HEK293T (cell line): ENCODE data around the gene ESPN.
A peak's percentile ranks its signal among the peaks of the same experiment; 100 is the strongest.
"Not testable (repeated sequence)": the region's sequence is repeated elsewhere in the genome, so short reads cannot be mapped to it uniquely, and the experiment has no call there.

Experiments used
- CTCF ChIA-PET: fragments of 350-600 bp; formaldehyde crosslinking; extraction: SDS; loops from one replicate; lab custom pipeline; 2021; ENCODE audit warnings: antibody characterized with exemption, inconsistent platforms; lab: Yijun Ruan, JAX
- POLR2A ChIA-PET: fragments of 350-600 bp; formaldehyde crosslinking; extraction: SDS; loops from one replicate; lab custom pipeline; 2020; ENCODE audit warnings: antibody characterized with exemption, inconsistent platforms; lab: Yijun Ruan, JAX
- DNase-seq: peaks from one replicate; pipeline ENCODE4 v3.0.0; 2012; ENCODE audit warnings: mixed read lengths; ENCODE audit errors: extremely low spot score
- ARNT ChIP-seq: fragments of 450-650 bp; IDR thresholded peaks from 2 replicates; pipeline ENCODE4 v1.6.1; 2017; ENCODE audit warnings: mild to moderate bottlenecking
- BHLHE40 ChIP-seq: fragments of 450-650 bp; IDR thresholded peaks from 2 replicates; pipeline ENCODE4 v1.6.1; 2016; ENCODE audit warnings: mild to moderate bottlenecking, moderate library complexity, borderline replicate concordance
- CTBP1 ChIP-seq: fragments of 450-650 bp; IDR thresholded peaks from 2 replicates; pipeline ENCODE4 v1.6.1; 2016; ENCODE audit warnings: borderline replicate concordance
- ELF4 ChIP-seq: fragments of 450-650 bp; IDR thresholded peaks from 2 replicates; pipeline ENCODE4 v1.6.1; 2017; ENCODE audit warnings: antibody characterized with exemption
- FOXA1 ChIP-seq: fragments of 450-650 bp; IDR thresholded peaks from 2 replicates; pipeline ENCODE4 v1.6.1; 2016; ENCODE audit warnings: mild to moderate bottlenecking
- FOXK2 ChIP-seq: fragments of 450-650 bp; IDR thresholded peaks from 2 replicates; pipeline ENCODE4 v1.6.1; 2016; ENCODE audit warnings: mild to moderate bottlenecking
- FOXM1 ChIP-seq: fragments of 450-650 bp; IDR thresholded peaks from 2 replicates; pipeline ENCODE4 v1.6.1; 2017; ENCODE audit warnings: mild to moderate bottlenecking, borderline replicate concordance
- HDGF ChIP-seq: fragments of 450-650 bp; IDR thresholded peaks from 2 replicates; pipeline ENCODE4 v1.6.1; 2017; ENCODE audit warnings: antibody characterized with exemption, borderline replicate concordance
- L3MBTL2 ChIP-seq: fragments of 450-650 bp; conservative IDR thresholded peaks from 2 replicates; pipeline ENCODE4 v1.6.1; 2016; ENCODE audit warnings: mild to moderate bottlenecking
- LEF1 ChIP-seq: fragments of 450-650 bp; IDR thresholded peaks from 2 replicates; pipeline ENCODE4 v1.6.1; 2017; ENCODE audit warnings: mild to moderate bottlenecking, borderline replicate concordance
- NFRKB ChIP-seq: fragments of 450-650 bp; IDR thresholded peaks from 2 replicates; pipeline ENCODE4 v1.6.1; 2016; ENCODE audit warnings: mild to moderate bottlenecking, moderate library complexity
- SP1 ChIP-seq: fragments of 450-650 bp; IDR thresholded peaks from 2 replicates; pipeline ENCODE4 v1.6.1; 2017
- SUZ12 ChIP-seq: fragments of 450-650 bp; IDR thresholded peaks from 2 replicates; pipeline ENCODE4 v1.6.1; 2016; ENCODE audit warnings: mild to moderate bottlenecking
- TARDBP ChIP-seq: fragments of 450-650 bp; IDR thresholded peaks from 2 replicates; pipeline ENCODE4 v1.6.1; 2016
- ZNF384 ChIP-seq: fragments of 450-650 bp; IDR thresholded peaks from 2 replicates; pipeline ENCODE4 v1.6.1; 2016
- TF ChIP-seq, protein P1 (sequence below): fragments of 450-650 bp; IDR thresholded peaks from 2 replicates; pipeline ENCODE4 v1.6.1; 2016

ESPN gene

DNA sequence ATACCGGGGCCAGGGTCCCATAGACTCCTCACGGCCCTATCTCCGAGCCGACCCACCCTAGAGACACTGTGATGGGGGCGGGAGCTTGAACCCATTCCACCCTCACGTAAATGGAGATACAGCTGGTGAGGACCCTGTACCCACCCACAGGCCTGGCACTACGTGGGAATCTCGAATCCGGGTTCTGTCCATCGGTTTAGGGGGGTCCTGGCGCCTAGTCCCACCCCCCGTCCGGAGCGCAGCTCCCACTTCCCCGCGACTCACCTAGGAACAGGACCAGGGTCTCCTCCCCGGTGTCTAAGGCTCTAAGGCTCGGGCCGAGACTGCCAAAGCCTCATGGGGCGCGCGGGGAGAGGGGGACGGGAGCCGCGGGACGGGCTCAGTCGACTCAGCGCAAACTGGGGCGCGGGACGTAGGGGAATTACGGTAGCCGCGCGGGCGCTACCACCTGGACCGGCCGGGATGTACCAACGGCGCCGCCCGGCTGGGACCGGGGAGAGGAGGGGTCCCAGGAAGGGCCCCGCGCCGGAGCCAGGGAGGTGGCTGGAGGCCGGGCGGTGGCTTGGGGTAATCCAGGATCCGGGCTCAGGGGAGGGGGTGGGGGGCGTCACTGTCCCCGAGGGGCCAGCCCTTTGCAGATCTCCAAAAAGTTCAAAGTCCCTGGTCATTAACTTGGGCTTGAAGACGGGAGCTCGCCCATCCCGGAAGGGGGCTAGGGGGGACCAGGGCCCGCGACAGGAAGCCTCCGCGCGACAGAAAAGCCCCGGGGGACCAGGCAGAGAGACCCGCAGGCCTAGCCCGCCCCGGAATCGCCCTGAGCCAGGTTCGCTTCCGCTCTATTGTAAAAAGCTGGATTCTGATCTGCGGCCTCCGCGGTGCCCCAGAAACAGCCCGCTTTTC lies 65.9 kb downstream of the ESPN start:
- POLR2A ChIA-PET: interaction anchor here (0.6 to 2.1 kb wide), 8 partner anchors 9 to 126 kb away, joined by 3 to 6 read pairs (median 4); partner anchors contain the start of gene HES2
- TF ChIP-seq FOXM1 (peak; percentile 41; the same call in 1 of the 2 replicates), SUZ12 (no peak), LEF1 (no peak), FOXA1 (no peak), SP1 (no peak), TARDBP (peak; percentile 37; the same call in 1 of the 2 replicates), BHLHE40 (no peak; the same call in 1 of the 2 replicates), CTBP1 (no peak), FOXK2 (no peak), NFRKB (no peak), ZNF384 (no peak), ELF4 (0 out of 2 replicates have a peak, but pooled peaks have one; percentile 11)
- CTCF ChIA-PET: interaction anchor here (0.5 to 2.2 kb wide), 10 partner anchors 9 to 369 kb away, joined by 3 to 9 read pairs (median 3); no protein-coding TSS in a partner anchor
- DNase-seq: peak; percentile 78

DNA sequence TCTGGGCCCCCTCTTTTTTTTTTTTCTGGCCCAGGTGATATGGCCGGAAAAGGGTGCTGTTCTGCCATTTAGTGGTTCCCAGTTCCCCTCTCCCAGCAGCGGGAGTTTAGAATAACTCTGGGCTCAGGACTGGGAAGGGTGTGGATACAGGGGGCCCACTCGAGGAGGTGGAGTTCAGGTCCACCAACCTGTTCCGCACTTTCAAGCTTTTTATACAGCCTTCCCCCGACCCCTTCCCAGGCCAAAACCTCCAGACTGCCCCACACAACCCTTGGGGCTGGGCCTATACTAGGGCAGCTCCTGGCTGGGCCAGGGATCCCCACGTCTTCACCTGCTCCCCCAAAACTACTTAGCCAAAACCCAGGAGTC lies 66.5 kb downstream of the ESPN start:
- TF ChIP-seq BHLHE40 (no peak), CTBP1 (no peak), ARNT (no peak), FOXK2 (no peak), SUZ12 (no peak), FOXM1 (no peak), HDGF (no peak), ZNF384 (no peak), NFRKB (no peak), ELF4 (no peak), L3MBTL2 (no peak), SP1 (no peak), TARDBP (no peak), LEF1 (no peak), FOXA1 (no peak)
- TF ChIP-seq, protein P1, sequence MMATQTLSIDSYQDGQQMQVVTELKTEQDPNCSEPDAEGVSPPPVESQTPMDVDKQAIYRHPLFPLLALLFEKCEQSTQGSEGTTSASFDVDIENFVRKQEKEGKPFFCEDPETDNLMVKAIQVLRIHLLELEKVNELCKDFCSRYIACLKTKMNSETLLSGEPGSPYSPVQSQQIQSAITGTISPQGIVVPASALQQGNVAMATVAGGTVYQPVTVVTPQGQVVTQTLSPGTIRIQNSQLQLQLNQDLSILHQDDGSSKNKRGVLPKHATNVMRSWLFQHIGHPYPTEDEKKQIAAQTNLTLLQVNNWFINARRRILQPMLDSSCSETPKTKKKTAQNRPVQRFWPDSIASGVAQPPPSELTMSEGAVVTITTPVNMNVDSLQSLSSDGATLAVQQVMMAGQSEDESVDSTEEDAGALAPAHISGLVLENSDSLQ: no peak

DNA sequence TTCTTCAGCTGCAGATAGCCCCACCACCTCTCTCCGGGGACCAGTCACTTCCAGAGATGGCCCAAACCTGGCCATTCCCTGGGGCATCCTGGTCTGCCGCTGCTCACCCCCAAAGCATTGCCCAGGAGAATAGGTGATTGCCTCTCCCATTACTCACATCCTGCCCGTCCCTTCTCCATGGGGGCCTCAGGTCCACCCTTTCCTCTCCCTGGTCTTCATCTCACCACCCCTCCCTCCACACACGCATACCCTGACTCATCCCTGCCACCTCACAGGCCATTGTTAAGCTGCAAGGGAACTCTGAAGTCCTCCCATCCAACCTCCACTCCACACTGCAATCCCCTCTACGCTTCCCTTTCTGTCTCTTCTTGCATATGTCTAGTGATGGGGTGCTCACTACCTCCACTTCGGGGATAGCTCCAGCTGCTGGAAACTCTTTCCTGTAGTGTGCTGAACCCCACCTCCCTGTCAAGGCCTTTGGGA lies 66.9 kb downstream of the ESPN start, which contains the start of gene PLEKHG5:
Gene PLEKHG5 (minus strand): TSS at position 188 of the 483 bp plus-strand sequence. CDS start 14,096 bp downstream, outside the sequence.
- POLR2A ChIA-PET: interaction anchor here (1.0 to 2.1 kb wide), 7 partner anchors 8 to 124 kb away, joined by 3 to 6 read pairs (median 4); partner anchors contain the start of gene HES2
- TF ChIP-seq ELF4: no peak
- TF ChIP-seq ZNF384: no peak
- no peak for TF ChIP-seq FOXM1
- no peak for TF ChIP-seq FOXK2
- TF ChIP-seq SP1: no peak
- no peak for TF ChIP-seq HDGF
- TF ChIP-seq L3MBTL2: no peak
- TF ChIP-seq, protein P1: no peak
- no peak for TF ChIP-seq FOXA1
- TF ChIP-seq ARNT: no peak
- TF ChIP-seq TARDBP: no peak
- CTCF ChIA-PET: interaction anchor here (1.0 to 2.2 kb wide), 4 partner anchors 8 to 155 kb away, joined by 3 to 9 read pairs (median 6); no protein-coding TSS in a partner anchor
- no peak for DNase-seq

More for the DNA sequence above, 66.5 kb downstream of the ESPN start:
- DNase-seq: no peak
- ChIA-PET POLR2A (interaction anchor here (0.6 to 2.1 kb wide), 7 partner anchors 8 to 125 kb away, joined by 3 to 6 read pairs (median 4); partner anchors contain the start of gene HES2), CTCF (interaction anchor here (1.0 to 2.2 kb wide), 4 partner anchors 9 to 68 kb away, joined by 3 to 9 read pairs (median 7); no protein-coding TSS in a partner anchor)

DNA sequence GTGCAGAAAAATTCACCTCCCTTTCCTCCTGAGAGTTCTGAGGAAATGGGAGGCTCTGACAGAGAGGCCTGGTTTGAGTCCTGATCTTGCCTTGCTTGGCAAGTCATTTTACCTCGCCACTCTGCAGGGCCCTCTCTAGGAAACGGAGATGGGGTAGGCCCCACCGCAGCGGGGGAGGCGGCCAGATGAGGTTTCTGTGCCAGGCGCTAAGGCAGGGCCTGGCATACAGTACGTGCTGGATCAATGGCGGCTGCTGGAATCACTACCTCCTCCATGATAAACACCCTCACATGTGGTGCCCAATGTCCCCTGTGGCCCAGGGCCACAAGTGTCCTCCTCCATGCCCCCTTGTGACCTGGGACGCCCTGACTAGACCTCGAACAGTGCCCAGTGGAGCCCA lies 67.4 kb downstream of the ESPN start:
- no peak for DNase-seq
- ChIA-PET POLR2A (interaction anchor here (1.0 to 2.1 kb wide), 4 partner anchors 10 to 124 kb away, joined by 3 to 6 read pairs (median 5); no protein-coding TSS in a partner anchor), CTCF (interaction anchor here (1.0 to 2.1 kb wide), 3 partner anchors 54 to 155 kb away, joined by 3 to 7 read pairs (median 4); no protein-coding TSS in a partner anchor)
- no peak for TF ChIP-seq SP1
- TF ChIP-seq L3MBTL2: no peak
- TF ChIP-seq, protein P1: no peak
- no peak for TF ChIP-seq FOXA1

DNA sequence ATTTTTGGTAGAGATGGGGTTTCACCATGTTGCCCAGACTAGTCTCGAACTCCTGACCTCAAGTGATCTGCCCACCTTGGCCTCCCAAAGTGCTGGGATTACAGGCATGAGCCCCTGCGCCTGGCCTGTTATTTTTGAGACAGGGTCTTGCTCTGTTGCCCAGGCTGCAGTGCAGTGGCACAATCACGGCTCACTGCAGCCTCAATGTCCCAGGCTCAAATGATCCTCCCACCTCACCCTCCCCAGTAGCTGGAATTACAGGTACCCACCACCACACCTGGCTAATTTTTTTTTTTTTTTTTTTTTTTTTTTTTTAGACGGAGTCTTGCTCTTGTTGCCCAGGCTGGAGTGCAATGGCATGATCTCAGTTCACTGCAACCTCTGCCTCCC lies 69.3 kb downstream of the ESPN start:
- POLR2A ChIA-PET, DNase-seq: not testable (repeated sequence)
- CTCF ChIA-PET: interaction anchor here (0.7 kb wide), 1 partner anchor 62 kb away, joined by 6 read pairs; no protein-coding TSS in a partner anchor

DNA sequence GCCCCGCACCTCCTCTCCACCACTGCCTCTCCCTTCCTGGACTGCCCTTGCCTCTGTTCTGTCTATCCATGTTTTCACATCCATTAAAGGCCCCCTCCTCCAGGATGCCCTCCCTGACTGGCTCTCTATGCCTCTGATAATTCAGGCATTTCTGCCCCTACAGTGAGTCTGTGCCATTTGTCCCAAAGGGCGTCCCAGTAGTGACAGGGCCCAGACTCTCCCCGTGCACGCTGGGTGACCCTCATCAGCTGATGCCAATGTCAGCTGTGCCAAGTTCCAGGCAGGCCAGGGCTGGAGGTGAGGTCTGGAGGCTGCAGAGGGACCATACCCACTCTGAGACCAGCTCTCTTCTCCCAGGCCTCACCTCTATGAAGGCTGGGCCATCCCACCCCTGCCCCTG lies 70.1 kb downstream of the ESPN start:
- no peak for TF ChIP-seq ARNT
- DNase-seq: no peak
- ChIA-PET POLR2A (no interaction called here), CTCF (interaction anchor here (0.7 kb wide), 1 partner anchor 62 kb away, joined by 6 read pairs; no protein-coding TSS in a partner anchor)
